ENCODE measurements around the gene GRIK4. TPM values are rescaled to one million over a fixed set of nuclear protein-coding genes. Genes with fewer than 3 reads are reported as not detected.

The GRIK4 gene
- polyA plus RNA-seq, 1 donor = 0.94 TPM

- Histone ChIP-seq H3K27me3 (ENCODE audit: control insufficient read depth, insufficient read depth, low read length) (peaks cover 11% of the 10 kb centered on the region), H3K4me3 (ENCODE audit: low read length) (no peak overlapping the region), H3K4me1 (ENCODE audit: control insufficient read depth, insufficient read depth, low read length) (peaks cover 9% of the 10 kb centered on the region), H3K36me3 (ENCODE audit: control insufficient read depth, insufficient read depth, low read length) (no peaks in the 10 kb centered on the region), H3K27ac (ENCODE audit: low read length) (no peak overlapping the region), H3K9me3 (ENCODE audit: control insufficient read depth, low read depth, low read length) (no peaks in the 10 kb centered on the region)
- DNase-seq = no peak
- no CpG with 5 or more reads among the region's 39 CpGs for WGBS (ENCODE audit: insufficient coverage, low lambda C conversion rate)
Observed at GRCh38 chr11:120516461-120517389, 5.2 kb downstream of the GRIK4 start.

GRCh38 chr11:120517390-120517761, 5.8 kb downstream of the GRIK4 start:
- DNase-seq = no peak
- Histone ChIP-seq H3K9me3 (ENCODE audit: control insufficient read depth, low read depth, low read length) (no peaks in the 10 kb centered on the region), H3K36me3 (ENCODE audit: control insufficient read depth, insufficient read depth, low read length) (no peaks in the 10 kb centered on the region), H3K27me3 (ENCODE audit: control insufficient read depth, insufficient read depth, low read length) (peaks cover 7% of the 10 kb centered on the region), H3K4me1 (ENCODE audit: control insufficient read depth, insufficient read depth, low read length) (peaks cover 5% of the 10 kb centered on the region), H3K27ac (ENCODE audit: low read length) (no peak overlapping the region), H3K4me3 (ENCODE audit: low read length) (no peak overlapping the region)
- WGBS (ENCODE audit: insufficient coverage, low lambda C conversion rate) = no CpG with 5 or more reads among the region's 13 CpGs

- DNase-seq = no peak
- 69% methylated on average over 2 of the region's 7 CpGs for WGBS (ENCODE audit: insufficient coverage, low lambda C conversion rate)
- Histone ChIP-seq H3K4me1 (ENCODE audit: control insufficient read depth, insufficient read depth, low read length) (peaks cover 5% of the 10 kb centered on the region), H3K4me3 (ENCODE audit: low read length) (no peak overlapping the region), H3K27ac (ENCODE audit: low read length) (no peak overlapping the region), H3K36me3 (ENCODE audit: control insufficient read depth, insufficient read depth, low read length) (no peaks in the 10 kb centered on the region), H3K9me3 (ENCODE audit: control insufficient read depth, low read depth, low read length) (no peaks in the 10 kb centered on the region), H3K27me3 (ENCODE audit: control insufficient read depth, insufficient read depth, low read length) (peaks cover 4% of the 10 kb centered on the region)
Observed at GRCh38 chr11:120517801-120518291, 6.3 kb downstream of the GRIK4 start.

DNA sequence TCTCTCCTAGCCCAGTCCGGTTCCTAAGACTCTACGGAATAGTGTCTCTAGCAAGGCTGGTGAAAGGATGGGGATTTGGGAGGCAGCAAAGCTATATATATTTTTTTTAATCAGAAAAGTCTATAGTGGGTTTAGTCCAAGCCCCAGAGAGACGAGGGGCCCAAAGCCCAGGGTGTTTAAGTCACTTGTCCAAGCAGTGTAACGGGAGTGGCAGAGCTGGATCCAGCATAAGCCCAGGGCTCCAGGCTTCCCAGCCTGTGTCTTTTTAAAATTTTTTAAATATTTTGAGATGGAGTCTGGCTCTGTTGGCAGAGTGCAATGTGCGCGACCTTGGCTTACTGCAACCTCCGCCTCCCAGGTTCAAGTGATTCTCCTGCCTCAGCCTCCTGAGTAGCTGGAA, 6.8 kb downstream of the GRIK4 start:
- H3K36me3 ChIP-seq (ENCODE audit: control insufficient read depth, insufficient read depth, low read length) = no peaks in the 10 kb centered on the region
- no peak for DNase-seq
- no peak overlapping the region for H3K4me3 ChIP-seq (ENCODE audit: low read length)
- no peaks in the 10 kb centered on the region for H3K9me3 ChIP-seq (ENCODE audit: control insufficient read depth, low read depth, low read length)
- WGBS (ENCODE audit: insufficient coverage, low lambda C conversion rate) = no CpG with 5 or more reads among the region's 7 CpGs
- peaks cover 5% of the 10 kb centered on the region for H3K4me1 ChIP-seq (ENCODE audit: control insufficient read depth, insufficient read depth, low read length)
- H3K27ac ChIP-seq (ENCODE audit: low read length) = no peak overlapping the region
- peaks cover 2% of the 10 kb centered on the region for H3K27me3 ChIP-seq (ENCODE audit: control insufficient read depth, insufficient read depth, low read length)

- Histone ChIP-seq H3K36me3 (ENCODE audit: control insufficient read depth, insufficient read depth, low read length) (no peaks in the 10 kb centered on the region), H3K27me3 (ENCODE audit: control insufficient read depth, insufficient read depth, low read length) (peaks cover 6% of the 10 kb centered on the region), H3K9me3 (ENCODE audit: control insufficient read depth, low read depth, low read length) (no peaks in the 10 kb centered on the region), H3K4me3 (ENCODE audit: low read length) (no peak overlapping the region), H3K4me1 (ENCODE audit: control insufficient read depth, insufficient read depth, low read length) (peaks cover 5% of the 10 kb centered on the region), H3K27ac (ENCODE audit: low read length) (no peak overlapping the region)
- WGBS (ENCODE audit: insufficient coverage, low lambda C conversion rate) = no CpG with 5 or more reads among the region's 3 CpGs
- DNase-seq = no peak
Observed at GRCh38 chr11:120519474-120519873, 7.9 kb downstream of the GRIK4 start.

DNA sequence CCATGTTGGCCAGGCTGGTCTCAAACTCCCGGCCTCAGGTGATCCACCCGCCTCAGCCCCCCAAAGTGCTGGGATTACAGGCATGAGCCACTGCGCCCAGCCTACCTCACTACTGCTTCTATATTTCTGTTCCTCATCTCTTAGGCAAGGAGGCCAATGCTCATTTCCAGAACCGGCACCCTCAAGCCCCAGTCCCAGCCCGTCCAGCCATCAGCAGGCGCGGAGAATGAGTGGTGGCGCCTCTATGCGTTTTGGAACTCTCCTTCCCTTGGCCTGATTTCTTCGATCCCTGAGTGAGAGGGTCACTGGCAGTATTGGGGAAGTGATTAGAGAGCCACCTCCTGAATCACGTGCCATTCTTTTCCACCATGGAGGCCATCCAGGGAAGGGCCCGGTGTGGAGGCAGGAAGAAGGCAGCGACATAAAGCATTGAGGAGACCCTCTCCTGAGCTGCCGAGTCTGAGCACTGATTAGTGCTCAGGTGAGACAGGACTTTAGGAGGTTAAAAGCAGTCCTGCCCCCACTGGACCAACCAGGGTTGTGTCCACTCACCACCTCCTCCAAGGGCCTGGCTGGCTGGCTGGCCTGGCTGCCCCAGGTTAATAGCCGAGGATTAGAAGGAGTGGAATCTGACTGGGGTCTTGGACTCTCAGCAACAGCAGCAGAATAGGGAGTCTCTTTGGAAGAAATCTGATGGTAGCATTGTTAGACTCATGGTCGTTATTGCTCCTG, 8.7 kb downstream of the GRIK4 start:
- H3K4me3 ChIP-seq (ENCODE audit: low read length) = no peak overlapping the region
- WGBS (ENCODE audit: insufficient coverage, low lambda C conversion rate) = no CpG with 5 or more reads among the region's 16 CpGs
- no peak overlapping the region for H3K27ac ChIP-seq (ENCODE audit: low read length)
- H3K36me3 ChIP-seq (ENCODE audit: control insufficient read depth, insufficient read depth, low read length) = no peaks in the 10 kb centered on the region
- peaks cover 6% of the 10 kb centered on the region for H3K27me3 ChIP-seq (ENCODE audit: control insufficient read depth, insufficient read depth, low read length)
- DNase-seq = no peak
- H3K4me1 ChIP-seq (ENCODE audit: control insufficient read depth, insufficient read depth, low read length) = peaks cover 10% of the 10 kb centered on the region
- H3K9me3 ChIP-seq (ENCODE audit: control insufficient read depth, low read depth, low read length) = no peaks in the 10 kb centered on the region

GRCh38 chr11:120521176-120521575, 9.6 kb downstream of the GRIK4 start:
- Histone ChIP-seq H3K4me1 (ENCODE audit: control insufficient read depth, insufficient read depth, low read length) (peaks cover 19% of the 10 kb centered on the region), H3K36me3 (ENCODE audit: control insufficient read depth, insufficient read depth, low read length) (no peaks in the 10 kb centered on the region), H3K4me3 (ENCODE audit: low read length) (no peak overlapping the region), H3K27ac (ENCODE audit: low read length) (no peak overlapping the region), H3K9me3 (ENCODE audit: control insufficient read depth, low read depth, low read length) (no peaks in the 10 kb centered on the region), H3K27me3 (ENCODE audit: control insufficient read depth, insufficient read depth, low read length) (peaks cover 6% of the 10 kb centered on the region)
- DNase-seq = no peak
- WGBS (ENCODE audit: insufficient coverage, low lambda C conversion rate) = no CpG with 5 or more reads among the region's 7 CpGs

DNA sequence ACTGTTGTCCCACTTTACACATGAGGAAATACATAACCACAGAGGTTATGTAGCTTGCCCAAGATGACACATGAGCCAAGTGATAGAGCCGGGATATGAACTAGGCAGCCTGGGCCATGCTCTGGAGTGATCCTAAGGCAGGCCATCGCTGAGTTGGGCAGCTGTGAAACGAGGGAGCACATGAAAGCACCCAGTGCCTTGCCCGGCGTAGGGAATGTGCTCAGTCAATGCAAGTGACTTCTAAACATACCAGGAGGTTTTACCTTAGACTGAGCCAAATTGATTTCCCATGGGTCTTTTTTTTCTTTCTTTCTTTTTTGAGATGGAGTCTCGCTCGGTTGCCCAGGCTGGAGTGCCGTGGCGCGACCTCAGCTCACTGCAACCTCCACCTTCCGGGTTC, 10.5 kb downstream of the GRIK4 start:
- no peak for DNase-seq
- no peak overlapping the region for H3K4me3 ChIP-seq (ENCODE audit: low read length)
- H3K36me3 ChIP-seq (ENCODE audit: control insufficient read depth, insufficient read depth, low read length) = no peaks in the 10 kb centered on the region
- H3K27me3 ChIP-seq (ENCODE audit: control insufficient read depth, insufficient read depth, low read length) = peaks cover 6% of the 10 kb centered on the region
- peaks cover 23% of the 10 kb centered on the region for H3K4me1 ChIP-seq (ENCODE audit: control insufficient read depth, insufficient read depth, low read length)
- no CpG with 5 or more reads among the region's 11 CpGs for WGBS (ENCODE audit: insufficient coverage, low lambda C conversion rate)
- no peaks in the 10 kb centered on the region for H3K9me3 ChIP-seq (ENCODE audit: control insufficient read depth, low read depth, low read length)
- no peak overlapping the region for H3K27ac ChIP-seq (ENCODE audit: low read length)

DNA sequence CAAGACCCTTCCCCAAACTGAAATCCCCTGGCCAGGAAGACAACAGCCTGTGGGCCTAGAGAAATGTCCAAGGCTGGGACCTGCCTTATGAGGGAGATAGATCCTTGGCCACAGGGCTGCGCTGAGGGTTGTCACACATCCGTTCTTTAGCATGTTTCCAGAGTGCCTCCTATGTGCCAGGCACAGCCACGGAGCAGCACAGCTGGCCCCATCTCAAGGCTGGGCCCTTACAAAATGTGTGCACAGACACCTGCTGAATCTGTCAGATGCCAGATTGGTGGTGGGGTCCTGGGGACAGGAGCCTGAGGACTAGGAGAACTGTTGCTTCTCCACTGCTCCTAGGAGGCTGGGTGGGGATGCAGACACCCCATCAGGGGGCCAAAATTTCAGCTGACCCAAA, 11.2 kb downstream of the GRIK4 start:
- Histone ChIP-seq H3K36me3 (ENCODE audit: control insufficient read depth, insufficient read depth, low read length) (no peaks in the 10 kb centered on the region), H3K4me1 (ENCODE audit: control insufficient read depth, insufficient read depth, low read length) (peaks cover 29% of the 10 kb centered on the region), H3K27me3 (ENCODE audit: control insufficient read depth, insufficient read depth, low read length) (peaks cover 6% of the 10 kb centered on the region), H3K27ac (ENCODE audit: low read length) (no peak overlapping the region), H3K9me3 (ENCODE audit: control insufficient read depth, low read depth, low read length) (no peaks in the 10 kb centered on the region), H3K4me3 (ENCODE audit: low read length) (no peak overlapping the region)
- no peak for DNase-seq
- no CpG with 5 or more reads among the region's 3 CpGs for WGBS (ENCODE audit: insufficient coverage, low lambda C conversion rate)

DNA sequence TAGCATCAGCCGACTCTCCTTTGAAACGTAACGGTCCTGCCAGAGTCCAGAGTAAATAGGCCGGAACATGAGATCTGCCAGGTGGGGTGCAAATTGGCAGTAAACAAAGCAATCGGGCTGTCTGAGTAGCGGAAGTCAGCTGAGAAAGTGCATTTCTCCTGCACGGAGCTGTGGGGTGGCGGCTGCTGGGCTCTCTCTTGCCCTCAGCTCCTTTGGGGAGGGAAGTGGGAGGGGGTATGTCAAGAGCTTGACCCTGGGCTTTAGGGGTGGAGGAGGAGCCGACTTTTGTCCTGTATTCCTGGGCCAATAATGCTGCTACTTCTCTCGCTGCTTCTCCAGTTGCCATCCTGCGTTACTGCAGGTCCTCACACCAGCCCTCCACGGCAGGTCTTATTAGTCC, 11.6 kb downstream of the GRIK4 start:
- no CpG with 5 or more reads among the region's 12 CpGs for WGBS (ENCODE audit: insufficient coverage, low lambda C conversion rate)
- Histone ChIP-seq H3K36me3 (ENCODE audit: control insufficient read depth, insufficient read depth, low read length) (no peaks in the 10 kb centered on the region), H3K4me3 (ENCODE audit: low read length) (no peak overlapping the region), H3K4me1 (ENCODE audit: control insufficient read depth, insufficient read depth, low read length) (peaks cover 29% of the 10 kb centered on the region), H3K27ac (ENCODE audit: low read length) (no peak overlapping the region), H3K27me3 (ENCODE audit: control insufficient read depth, insufficient read depth, low read length) (peaks cover 6% of the 10 kb centered on the region), H3K9me3 (ENCODE audit: control insufficient read depth, low read depth, low read length) (no peaks in the 10 kb centered on the region)
- no peak for DNase-seq
